ENCODE results near the gene ZFAND3. TPM values are rescaled to one million over a fixed set of nuclear protein-coding genes. Genes with fewer than 3 reads are reported as not detected.

ZFAND3 gene
- polyA plus RNA-seq, 3 donors = 11.5 to 21.1 (median 11.7) TPM

DNA sequence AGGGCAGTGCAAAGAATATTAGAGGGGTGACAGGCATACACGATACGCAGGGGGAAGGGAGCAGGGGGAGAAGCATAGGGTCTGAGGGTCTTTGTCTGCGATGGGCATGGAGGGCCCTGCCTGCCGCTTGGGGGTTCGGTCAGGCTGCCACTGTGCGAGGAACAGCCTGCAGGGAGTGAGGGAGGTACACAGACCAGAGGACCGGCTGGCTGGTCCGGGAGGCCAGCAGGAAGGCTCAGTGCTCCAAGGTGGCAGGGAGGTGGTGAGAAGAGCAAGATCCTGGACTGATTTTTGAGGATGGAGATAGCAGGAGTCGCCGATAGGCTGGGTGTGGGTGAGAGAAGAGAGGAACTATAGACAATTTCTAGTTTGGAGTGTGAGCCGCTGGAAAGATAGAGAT, 338.4 kb downstream of the ZFAND3 start:
- H4K20me1 ChIP-seq (ENCODE audit: insufficient read depth, low read length) = peaks cover 50% of the 10 kb centered on the region
- no peaks in the 10 kb centered on the region for H3K27me3 ChIP-seq (ENCODE audit: control insufficient read depth in 2 of 2, insufficient read depth in 2 of 2, low read length in 2 of 2)
- no peak overlapping the region for H2AFZ ChIP-seq (ENCODE audit: insufficient read depth, low read depth, low read length, poor library complexity, severe bottlenecking)
- no peaks in the 10 kb centered on the region for H3K79me2 ChIP-seq (ENCODE audit: insufficient read depth, low read length)
- Mint-ChIP-seq H3K36me3 (peaks cover 25 to 51% of the 10 kb centered on the region in 2 donors), H3K9me3 (peaks cover 0 to 7% (median 0%) of the 10 kb centered on the region in 7 donors), H3K4me1 (peaks cover 31% of the 10 kb centered on the region), H3K27ac (peak overlapping the region in 6 of 7 donors; percentile 14 to 81 (median 48)), H3K27me3 (ENCODE audit: low read depth in 3 of 3) (peaks cover 0 to 6% (median 5%) of the 10 kb centered on the region in 3 donors), H3K4me3 (no peak overlapping the region)
- no peak for DNase-seq
- 100% methylated on average over 10 of the region's 11 CpGs for WGBS (ENCODE audit: insufficient coverage)
- peaks cover 0 to 12% of the 10 kb centered on the region in 2 donors for H3K36me3 ChIP-seq (replicated peaks in 1 of 2; ENCODE audit: control insufficient read depth in 1 of 2, insufficient read depth in 2 of 2, low read length in 2 of 2)
- TF ChIP-seq, protein P1, sequence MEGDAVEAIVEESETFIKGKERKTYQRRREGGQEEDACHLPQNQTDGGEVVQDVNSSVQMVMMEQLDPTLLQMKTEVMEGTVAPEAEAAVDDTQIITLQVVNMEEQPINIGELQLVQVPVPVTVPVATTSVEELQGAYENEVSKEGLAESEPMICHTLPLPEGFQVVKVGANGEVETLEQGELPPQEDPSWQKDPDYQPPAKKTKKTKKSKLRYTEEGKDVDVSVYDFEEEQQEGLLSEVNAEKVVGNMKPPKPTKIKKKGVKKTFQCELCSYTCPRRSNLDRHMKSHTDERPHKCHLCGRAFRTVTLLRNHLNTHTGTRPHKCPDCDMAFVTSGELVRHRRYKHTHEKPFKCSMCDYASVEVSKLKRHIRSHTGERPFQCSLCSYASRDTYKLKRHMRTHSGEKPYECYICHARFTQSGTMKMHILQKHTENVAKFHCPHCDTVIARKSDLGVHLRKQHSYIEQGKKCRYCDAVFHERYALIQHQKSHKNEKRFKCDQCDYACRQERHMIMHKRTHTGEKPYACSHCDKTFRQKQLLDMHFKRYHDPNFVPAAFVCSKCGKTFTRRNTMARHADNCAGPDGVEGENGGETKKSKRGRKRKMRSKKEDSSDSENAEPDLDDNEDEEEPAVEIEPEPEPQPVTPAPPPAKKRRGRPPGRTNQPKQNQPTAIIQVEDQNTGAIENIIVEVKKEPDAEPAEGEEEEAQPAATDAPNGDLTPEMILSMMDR (IDR thresholded peaks at IDR 0.05) = no peak
- no peaks in the 10 kb centered on the region for H3K9me3 ChIP-seq (replicated peaks in 1 of 2; ENCODE audit: control insufficient read depth in 1 of 2, insufficient read depth in 1 of 2, low read length in 2 of 2)
- H3K4me2 ChIP-seq (replicated peaks; ENCODE audit: extremely low read depth, low read length, poor library complexity, severe bottlenecking) = no peak overlapping the region
- intact Hi-C loops (cut with micrococcal nuclease) = no loop called here
- peaks cover 13 to 16% of the 10 kb centered on the region in 2 donors for H3K4me1 ChIP-seq (ENCODE audit: control insufficient read depth in 1 of 2, insufficient read depth in 2 of 2, low read length in 2 of 2)
- no peak overlapping the region for H3K27ac ChIP-seq (ENCODE audit: low read depth in 1 of 2, low read length in 2 of 2)
- no peak overlapping the region for H3K9ac ChIP-seq (ENCODE audit: insufficient read depth, low read length, poor library complexity, severe bottlenecking)
- H3K4me3 ChIP-seq (replicated peaks in 1 of 3; ENCODE audit: low read depth in 2 of 3, low read length in 3 of 3) = no peak overlapping the region

DNA sequence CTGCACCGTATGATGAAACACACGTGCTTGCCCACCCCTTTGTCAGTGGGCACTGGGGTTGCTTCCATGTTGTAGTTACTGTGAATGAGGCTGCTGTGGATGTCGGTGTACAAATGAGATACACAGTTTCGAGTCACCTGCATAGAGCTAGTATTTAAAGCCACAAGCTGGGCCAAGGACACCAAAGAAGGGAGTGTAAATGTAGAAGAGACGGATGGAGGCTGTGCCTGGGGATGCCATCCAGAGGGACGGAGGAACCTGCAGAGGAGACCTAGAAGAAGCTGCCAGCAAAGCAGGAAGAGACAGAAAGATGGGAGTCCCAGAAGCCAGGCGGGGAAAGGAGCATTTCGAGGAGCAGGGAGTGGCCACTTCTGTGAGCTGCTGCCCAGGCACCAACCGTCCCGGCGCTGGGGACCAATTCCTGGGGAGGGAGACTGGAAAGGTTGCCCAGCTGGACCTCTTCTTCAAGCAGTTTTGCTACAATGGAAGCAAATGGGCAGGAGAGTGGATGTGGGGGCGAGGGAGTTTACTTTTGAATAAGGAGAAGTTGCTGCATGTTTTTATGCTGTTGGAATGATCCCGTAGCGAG, 339.3 kb downstream of the ZFAND3 start:
- 94% methylated on average over 13 of the region's 14 CpGs for WGBS (ENCODE audit: insufficient coverage)
- H3K4me3 Mint-ChIP-seq = no peak overlapping the region
- TF ChIP-seq, protein P1 (IDR thresholded peaks at IDR 0.05) = no peak
- peaks cover 22 to 41% of the 10 kb centered on the region in 2 donors for H3K36me3 Mint-ChIP-seq
- Histone ChIP-seq H3K79me2 (ENCODE audit: insufficient read depth, low read length) (no peaks in the 10 kb centered on the region), H3K4me3 (replicated peaks in 1 of 3; ENCODE audit: low read depth in 2 of 3, low read length in 3 of 3) (no peak overlapping the region), H3K4me1 (ENCODE audit: control insufficient read depth in 1 of 2, insufficient read depth in 2 of 2, low read length in 2 of 2) (peaks cover 13 to 16% of the 10 kb centered on the region in 2 donors), H4K20me1 (ENCODE audit: insufficient read depth, low read length) (peaks cover 41% of the 10 kb centered on the region), H3K9ac (ENCODE audit: insufficient read depth, low read length, poor library complexity, severe bottlenecking) (no peak overlapping the region), H3K27ac (ENCODE audit: low read depth in 1 of 2, low read length in 2 of 2) (no peak overlapping the region), H2AFZ (ENCODE audit: insufficient read depth, low read depth, low read length, poor library complexity, severe bottlenecking) (no peak overlapping the region), H3K36me3 (replicated peaks in 1 of 2; ENCODE audit: control insufficient read depth in 1 of 2, insufficient read depth in 2 of 2, low read length in 2 of 2) (peaks cover 0 to 2% of the 10 kb centered on the region in 2 donors), H3K27me3 (ENCODE audit: control insufficient read depth in 2 of 2, insufficient read depth in 2 of 2, low read length in 2 of 2) (no peaks in the 10 kb centered on the region), H3K4me2 (replicated peaks; ENCODE audit: extremely low read depth, low read length, poor library complexity, severe bottlenecking) (no peak overlapping the region), H3K9me3 (replicated peaks in 1 of 2; ENCODE audit: control insufficient read depth in 1 of 2, insufficient read depth in 1 of 2, low read length in 2 of 2) (no peaks in the 10 kb centered on the region)
- H3K4me1 Mint-ChIP-seq = peaks cover 26% of the 10 kb centered on the region
- H3K27ac Mint-ChIP-seq = peak overlapping the region; percentile 1 to 89 (median 44)
- peaks cover 0 to 7% (median 0%) of the 10 kb centered on the region in 7 donors for H3K9me3 Mint-ChIP-seq
- DNase-seq = no peak
- intact Hi-C loops (cut with micrococcal nuclease) = no loop called here
- H3K27me3 Mint-ChIP-seq (ENCODE audit: low read depth in 3 of 3) = peaks cover under 1 to 6% (median 5%) of the 10 kb centered on the region in 3 donors

Measured in CD14-positive monocyte (primary cell).